NK-92 treated with Interleukin-12 subunit alpha and Interleukin-12 subunit beta, amount 100 ng/mL, for 24 hours (cell line): Measurements from ENCODE around the gene MGAT3.
"Not testable (repeated sequence)": the region's sequence is repeated elsewhere in the genome, so short reads cannot be mapped to it uniquely, and the experiment has no call there.

Experiments
- DNase-seq: peaks from one replicate; lab custom pipeline; 2025; lab: John Stamatoyannopoulos, UW

Gene MGAT3, protein sequence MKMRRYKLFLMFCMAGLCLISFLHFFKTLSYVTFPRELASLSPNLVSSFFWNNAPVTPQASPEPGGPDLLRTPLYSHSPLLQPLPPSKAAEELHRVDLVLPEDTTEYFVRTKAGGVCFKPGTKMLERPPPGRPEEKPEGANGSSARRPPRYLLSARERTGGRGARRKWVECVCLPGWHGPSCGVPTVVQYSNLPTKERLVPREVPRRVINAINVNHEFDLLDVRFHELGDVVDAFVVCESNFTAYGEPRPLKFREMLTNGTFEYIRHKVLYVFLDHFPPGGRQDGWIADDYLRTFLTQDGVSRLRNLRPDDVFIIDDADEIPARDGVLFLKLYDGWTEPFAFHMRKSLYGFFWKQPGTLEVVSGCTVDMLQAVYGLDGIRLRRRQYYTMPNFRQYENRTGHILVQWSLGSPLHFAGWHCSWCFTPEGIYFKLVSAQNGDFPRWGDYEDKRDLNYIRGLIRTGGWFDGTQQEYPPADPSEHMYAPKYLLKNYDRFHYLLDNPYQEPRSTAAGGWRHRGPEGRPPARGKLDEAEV

DNA sequence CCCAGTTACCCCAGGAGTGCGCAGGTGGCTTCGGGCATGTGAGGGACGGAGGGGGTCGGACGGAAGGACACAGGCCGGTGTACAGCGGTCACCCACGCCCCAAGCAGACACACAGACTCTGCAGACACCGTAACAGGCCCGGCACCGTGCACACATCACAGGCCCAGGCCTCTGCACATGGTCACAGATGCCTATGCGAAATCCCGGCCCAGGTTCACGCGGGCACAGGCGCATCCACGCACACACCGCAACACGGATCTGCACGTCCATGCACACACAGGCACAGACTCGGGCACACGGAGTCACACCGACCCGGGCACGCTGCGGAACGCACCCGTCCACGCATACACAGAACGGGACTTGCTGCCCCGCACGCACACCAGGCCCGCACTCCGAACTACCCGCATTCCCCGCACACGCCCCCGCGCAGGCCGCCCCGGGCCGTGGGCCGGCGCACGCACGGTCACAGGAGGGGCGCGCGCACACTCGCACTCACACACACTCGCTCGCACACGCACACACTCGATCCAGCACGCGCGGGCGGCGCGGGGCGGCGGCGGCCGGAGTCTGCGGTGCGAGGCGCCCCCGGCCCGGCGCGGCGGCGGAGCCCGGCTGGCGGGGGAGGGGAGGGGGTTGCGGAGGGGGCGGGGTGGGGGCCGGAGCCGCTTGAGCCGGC, at the start of gene MGAT3:
MGAT3 (plus strand) TSS at position 491 of the 676 bp plus-strand sequence. CDS start 30,336 bp downstream, outside the sequence.
- DNase-seq: no peak

GRCh38 chr22:39408173-39408572, 48.6 kb upstream of the MGAT3 start:
- DNase-seq: no peak

GRCh38 chr22:39408807-39409206, 48.0 kb upstream of the MGAT3 start:
- DNase-seq: no peak

GRCh38 chr22:39409516-39410029, 47.2 kb upstream of the MGAT3 start:
- no peak for DNase-seq

GRCh38 chr22:39410264-39410663, 46.5 kb upstream of the MGAT3 start:
- no peak for DNase-seq

- not testable (repeated sequence) for DNase-seq
Measured at GRCh38 chr22:39411828-39412365, 44.9 kb upstream of the MGAT3 start.

DNA sequence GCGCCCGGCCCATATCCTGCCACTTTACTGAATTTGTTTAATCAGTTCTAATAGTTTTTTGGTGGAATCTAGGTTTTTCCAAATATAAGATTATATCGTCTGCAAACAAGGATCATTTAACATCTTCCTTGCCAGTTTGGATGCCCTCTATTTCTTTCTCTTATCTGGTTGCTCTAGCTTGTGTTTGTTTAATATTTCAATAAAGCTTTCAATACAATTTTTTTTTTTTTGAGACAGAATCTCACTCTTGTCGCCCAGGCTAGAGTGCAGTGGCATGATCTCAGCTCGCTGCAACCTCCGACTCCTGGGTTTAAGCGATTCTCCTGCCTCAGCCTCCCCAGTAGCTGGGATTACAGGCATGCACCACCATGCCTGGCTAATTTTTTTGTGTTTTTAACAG, 43.6 kb upstream of the MGAT3 start:
- not testable (repeated sequence) for DNase-seq

GRCh38 chr22:39414377-39414776, 42.4 kb upstream of the MGAT3 start:
- DNase-seq: no peak

DNA sequence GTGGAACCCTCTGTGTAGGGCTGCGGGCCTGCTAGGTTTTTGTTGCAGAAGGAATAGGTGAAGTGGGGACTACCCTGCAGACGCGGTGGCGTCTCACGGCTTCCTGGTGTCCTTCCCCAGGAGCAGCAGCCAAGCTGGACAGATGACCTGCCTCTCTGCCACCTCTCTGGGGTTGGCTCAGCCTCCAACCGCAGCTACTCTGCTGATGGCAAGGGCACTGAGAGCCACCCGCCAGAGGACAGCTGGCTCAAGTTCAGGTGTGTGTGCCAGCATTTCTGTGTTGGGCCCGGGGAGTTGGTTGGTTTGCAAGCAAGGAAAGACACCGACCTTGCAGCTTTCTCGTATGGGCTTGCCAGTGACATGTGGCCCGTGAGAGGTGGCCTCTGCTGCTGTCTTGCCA, 41.9 kb upstream of the MGAT3 start:
- no peak for DNase-seq

GRCh38 chr22:39415506-39415905, 41.3 kb upstream of the MGAT3 start:
- DNase-seq: no peak

- no peak for DNase-seq
Measured at GRCh38 chr22:39416319-39416718, 40.5 kb upstream of the MGAT3 start.

DNA sequence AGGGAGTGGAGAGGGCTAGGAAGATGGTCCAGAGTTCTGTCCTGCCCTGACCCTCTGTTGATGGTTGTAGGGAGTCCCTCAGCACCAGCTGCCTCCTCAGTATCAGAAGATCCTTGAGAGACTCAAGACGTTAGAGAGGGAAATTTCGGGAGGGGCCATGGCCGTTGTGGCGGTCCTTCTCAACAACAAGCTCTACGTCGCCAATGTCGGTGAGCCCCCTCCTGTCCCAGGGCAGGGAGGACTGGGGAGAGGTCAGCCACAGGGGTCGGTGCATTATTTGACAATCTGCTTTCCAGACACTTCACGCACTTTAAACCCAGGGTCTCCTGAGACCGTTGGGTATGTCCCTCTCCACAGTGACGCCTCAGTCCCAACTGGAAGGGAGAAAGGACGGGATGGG, 39.2 kb upstream of the MGAT3 start:
- no peak for DNase-seq

DNA sequence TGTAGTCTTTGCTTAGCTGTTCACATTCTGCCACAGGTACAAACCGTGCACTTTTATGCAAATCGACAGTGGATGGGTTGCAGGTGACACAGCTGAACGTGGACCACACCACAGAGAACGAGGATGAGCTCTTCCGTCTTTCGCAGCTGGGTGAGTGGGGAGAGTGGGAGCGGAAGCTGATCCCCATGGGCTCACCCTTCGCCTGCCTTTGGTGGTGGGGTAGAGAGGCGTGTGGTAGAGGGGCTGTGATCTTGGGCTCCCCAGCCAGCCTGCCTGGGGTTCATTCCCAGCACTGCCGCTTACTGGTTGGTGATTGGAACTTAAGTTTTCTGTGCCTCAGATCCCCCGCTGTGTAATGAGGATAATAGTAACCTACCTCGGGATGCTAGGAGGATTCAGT, 38.1 kb upstream of the MGAT3 start:
- DNase-seq: no peak

- no peak for DNase-seq
Measured at GRCh38 chr22:39419096-39419495, 37.7 kb upstream of the MGAT3 start.

- no peak for DNase-seq
Measured at GRCh38 chr22:39419911-39420310, 36.9 kb upstream of the MGAT3 start.

DNA sequence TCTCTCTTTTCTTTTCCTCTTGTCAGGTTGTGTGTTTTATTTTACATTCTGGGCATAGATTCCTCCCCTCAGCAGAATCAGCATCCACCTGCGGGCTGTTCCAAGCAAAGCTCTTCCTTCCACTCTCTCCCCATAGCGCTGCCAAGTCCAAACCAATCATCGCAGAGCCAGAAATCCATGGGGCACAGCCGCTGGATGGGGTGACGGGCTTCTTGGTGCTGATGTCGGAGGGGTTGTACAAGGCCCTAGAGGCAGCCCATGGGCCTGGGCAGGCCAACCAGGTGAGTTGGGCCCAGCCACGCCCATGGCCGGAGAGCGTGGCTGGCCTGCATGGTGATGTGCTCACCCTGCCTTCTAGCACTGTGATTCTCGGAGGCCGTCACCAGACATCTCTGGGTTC, 35.1 kb upstream of the MGAT3 start:
- no peak for DNase-seq

- no peak for DNase-seq
Measured at GRCh38 chr22:39422101-39422500, 34.7 kb upstream of the MGAT3 start.

DNA sequence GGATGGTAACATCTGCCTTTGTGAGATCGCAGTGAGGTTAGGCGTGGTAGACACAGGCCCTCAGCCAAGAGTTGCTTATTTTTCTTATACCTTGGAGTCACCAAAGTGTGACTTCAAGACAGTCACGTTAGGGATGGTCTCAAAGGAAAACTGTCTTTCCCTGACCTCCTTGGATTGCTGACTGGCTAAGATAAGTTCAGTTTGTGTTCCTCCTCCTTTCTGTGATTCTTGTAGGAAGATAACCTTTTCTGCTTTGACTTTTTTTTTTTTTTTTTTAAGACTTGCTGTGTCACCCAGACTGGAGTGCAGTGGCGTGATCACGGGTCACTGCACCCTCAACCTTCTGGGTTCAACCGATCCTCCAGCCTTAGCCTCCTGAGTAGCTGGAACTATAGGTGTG, 34.1 kb upstream of the MGAT3 start:
- no peak for DNase-seq

GRCh38 chr22:39423976-39424375, 32.8 kb upstream of the MGAT3 start:
- no peak for DNase-seq

GRCh38 chr22:39426380-39427043, 30.3 kb upstream of the MGAT3 start:
- no peak for DNase-seq

DNA sequence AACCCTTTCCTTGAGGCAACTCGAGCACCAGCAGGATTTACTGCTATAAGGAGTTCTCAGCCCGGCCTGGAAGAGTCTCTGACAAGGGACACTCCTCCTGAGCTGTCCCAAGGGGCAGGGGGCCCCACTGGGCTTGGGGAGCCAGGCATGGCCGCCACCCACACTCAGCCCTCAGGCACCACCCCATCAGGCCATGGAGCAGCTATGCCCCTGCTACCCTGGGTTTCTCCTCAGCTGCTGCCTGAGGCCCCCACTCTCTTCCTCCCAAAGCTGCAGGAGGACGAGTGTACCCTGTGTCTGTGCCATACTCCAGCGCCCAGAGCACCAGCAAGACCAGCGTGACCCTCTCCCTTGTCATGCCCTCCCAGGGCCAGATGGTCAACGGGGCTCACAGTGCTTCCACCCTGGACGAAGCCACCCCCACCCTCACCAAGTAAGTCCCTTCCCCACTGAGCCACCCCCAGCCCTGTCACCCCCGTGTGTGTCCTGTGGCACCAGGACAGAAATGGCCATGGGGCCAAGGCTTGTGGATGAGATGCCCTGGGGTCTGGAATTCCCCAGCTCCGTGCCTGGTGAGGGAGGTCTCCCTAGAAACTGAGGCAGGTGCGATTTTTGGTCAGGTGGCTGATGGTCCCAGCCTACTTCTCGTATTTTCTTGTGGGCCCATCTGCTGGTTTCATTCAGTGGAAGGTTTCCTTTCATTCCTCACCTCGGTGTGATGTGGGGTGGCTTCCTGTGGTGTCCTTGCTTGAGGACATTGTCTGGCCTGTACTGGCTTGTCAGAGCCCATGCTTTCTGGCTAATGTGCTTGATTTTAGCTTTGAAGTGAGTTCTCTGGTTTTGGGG, 28.8 kb upstream of the MGAT3 start:
- no peak for DNase-seq
